ENCODE data around the gene WNT9A.

DNA sequence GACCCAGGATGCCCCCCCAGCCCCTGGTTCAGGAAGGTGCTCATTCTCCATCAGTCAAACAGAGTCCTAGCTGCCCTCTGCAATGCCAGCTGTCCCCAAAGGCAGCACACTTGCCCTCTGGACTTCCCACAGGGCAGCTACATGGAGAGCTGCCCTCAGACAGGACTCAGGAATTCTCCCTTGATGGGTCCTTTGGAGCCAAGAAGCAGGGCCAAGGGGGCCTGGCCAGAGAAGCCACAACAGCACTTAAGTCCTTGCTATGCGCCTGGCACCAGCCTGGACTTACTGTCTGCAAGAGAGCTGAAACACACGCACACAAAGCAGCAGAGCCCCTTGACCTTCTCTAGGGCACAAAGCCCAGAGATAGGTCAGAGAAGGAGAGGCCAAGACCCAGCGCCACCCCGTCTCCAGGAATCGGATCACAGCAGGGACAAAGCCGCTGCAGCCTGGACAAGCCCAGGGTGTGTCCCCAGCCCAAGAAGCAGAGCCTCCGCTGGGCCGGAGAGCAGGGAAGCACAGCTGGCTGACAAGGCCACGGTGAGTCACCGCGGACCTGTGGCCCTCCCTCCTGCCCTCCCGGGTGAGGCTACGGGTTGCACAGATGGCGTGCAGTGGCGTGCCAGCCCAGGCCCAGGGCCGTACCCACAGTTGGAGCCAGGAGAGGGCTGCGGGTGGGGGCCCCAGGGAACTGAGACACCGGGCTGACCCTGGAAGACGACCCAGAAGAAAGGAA, 1.7 kb downstream of the WNT9A start:
- TF ChIP-seq, protein P1, sequence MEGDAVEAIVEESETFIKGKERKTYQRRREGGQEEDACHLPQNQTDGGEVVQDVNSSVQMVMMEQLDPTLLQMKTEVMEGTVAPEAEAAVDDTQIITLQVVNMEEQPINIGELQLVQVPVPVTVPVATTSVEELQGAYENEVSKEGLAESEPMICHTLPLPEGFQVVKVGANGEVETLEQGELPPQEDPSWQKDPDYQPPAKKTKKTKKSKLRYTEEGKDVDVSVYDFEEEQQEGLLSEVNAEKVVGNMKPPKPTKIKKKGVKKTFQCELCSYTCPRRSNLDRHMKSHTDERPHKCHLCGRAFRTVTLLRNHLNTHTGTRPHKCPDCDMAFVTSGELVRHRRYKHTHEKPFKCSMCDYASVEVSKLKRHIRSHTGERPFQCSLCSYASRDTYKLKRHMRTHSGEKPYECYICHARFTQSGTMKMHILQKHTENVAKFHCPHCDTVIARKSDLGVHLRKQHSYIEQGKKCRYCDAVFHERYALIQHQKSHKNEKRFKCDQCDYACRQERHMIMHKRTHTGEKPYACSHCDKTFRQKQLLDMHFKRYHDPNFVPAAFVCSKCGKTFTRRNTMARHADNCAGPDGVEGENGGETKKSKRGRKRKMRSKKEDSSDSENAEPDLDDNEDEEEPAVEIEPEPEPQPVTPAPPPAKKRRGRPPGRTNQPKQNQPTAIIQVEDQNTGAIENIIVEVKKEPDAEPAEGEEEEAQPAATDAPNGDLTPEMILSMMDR (conservative IDR thresholded peaks at IDR 0.05) = no peak
- TF ChIP-seq ZFX (IDR thresholded peaks at IDR 0.05) = no peak
